D341Med (cell line): ENCODE data around the gene DISP2.

Experiments used
- DNase-seq: peaks from one replicate; pipeline ENCODE4 v3.0.0; 2012; ENCODE audit warnings: low spot score

DISP2 gene

DNA sequence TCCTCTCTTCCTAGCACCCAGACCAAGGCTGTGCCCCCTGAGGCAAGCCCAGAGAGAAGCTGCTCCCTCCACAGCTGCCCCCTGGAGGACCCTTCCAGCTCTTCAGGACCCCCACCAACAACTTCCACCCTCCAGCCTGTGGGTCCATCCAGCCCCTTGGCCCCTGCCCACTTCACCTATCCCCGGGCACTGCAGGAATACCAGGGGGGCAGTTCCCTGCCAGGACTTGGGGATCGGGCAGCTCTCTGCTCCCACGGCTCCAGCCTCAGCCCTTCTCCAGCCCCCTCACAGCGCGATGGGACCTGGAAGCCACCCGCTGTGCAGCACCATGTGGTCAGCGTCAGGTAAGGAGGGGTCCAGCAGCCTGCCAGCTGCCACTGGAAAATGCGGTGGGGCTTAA, 5.6 kb downstream of the DISP2 start:
- DNase-seq = no peak

GRCh38 chr15:40364251-40364650, 6.2 kb downstream of the DISP2 start:
- DNase-seq = no peak

DNA sequence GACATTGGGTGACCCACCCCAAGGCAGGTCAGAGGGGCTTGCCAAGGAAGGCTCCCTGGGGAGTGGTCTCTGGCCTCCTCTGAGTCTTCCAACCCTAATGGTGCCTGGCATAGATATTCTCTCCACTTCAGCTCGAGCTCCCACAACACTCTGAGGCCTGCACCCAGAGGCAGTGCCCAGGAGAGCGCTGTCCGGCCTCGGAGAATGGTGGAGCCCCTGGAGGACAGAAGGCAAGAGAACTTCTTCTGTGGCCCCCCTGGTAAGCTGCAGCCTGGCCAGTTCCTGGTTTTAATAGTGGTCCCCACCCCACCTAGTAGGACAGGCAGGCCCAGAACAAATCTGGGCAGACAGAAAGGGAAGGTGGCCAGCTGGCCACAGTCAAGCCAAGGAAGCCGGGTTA, 7.0 kb downstream of the DISP2 start:
- DNase-seq = no peak

DNA sequence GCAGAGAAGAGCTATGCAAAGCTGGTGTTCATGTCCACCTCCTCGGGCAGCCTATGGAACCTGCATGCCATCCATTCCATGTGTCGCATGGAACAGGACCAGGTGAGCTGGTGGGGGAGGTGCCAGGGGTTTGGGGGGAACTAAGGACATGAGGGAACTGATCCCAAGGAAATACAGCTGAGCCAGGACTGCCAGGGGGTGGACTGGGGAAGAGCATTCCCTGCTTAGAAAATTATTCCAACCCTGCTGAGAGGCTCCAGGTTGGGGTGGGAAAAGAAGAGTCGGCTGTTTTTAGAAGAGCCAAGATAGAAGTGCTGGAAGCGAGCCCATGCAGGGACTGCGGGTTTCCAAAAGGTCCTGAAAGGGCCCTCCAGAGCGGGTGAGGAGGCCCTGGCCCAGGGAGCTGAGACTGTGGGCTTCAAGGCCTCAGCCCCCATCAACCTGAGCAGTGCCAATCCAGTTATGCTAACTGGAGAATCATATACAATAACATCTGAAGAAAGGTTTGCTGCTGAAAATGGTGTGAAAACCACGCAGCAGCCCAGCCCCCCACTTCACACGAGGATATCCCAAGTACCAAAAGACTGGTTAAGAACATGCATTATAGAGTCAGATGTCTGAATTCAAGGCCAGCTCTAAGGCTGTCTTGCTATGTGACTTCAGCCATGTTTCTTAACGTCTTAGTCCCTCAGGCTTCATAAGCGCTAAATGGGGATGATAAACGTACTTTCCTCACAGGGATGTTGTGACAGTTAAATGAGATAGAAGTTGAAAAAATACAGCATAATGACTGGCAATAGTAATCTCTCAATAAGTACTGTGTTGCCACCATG, 7.8 kb downstream of the DISP2 start:
- DNase-seq = no peak

GRCh38 chr15:40366457-40367370, 8.7 kb downstream of the DISP2 start:
- DNase-seq = no peak

- DNase-seq = no peak
These were observed 9.3 kb downstream of the DISP2 start for GRCh38 chr15:40367371-40367685.

DNA sequence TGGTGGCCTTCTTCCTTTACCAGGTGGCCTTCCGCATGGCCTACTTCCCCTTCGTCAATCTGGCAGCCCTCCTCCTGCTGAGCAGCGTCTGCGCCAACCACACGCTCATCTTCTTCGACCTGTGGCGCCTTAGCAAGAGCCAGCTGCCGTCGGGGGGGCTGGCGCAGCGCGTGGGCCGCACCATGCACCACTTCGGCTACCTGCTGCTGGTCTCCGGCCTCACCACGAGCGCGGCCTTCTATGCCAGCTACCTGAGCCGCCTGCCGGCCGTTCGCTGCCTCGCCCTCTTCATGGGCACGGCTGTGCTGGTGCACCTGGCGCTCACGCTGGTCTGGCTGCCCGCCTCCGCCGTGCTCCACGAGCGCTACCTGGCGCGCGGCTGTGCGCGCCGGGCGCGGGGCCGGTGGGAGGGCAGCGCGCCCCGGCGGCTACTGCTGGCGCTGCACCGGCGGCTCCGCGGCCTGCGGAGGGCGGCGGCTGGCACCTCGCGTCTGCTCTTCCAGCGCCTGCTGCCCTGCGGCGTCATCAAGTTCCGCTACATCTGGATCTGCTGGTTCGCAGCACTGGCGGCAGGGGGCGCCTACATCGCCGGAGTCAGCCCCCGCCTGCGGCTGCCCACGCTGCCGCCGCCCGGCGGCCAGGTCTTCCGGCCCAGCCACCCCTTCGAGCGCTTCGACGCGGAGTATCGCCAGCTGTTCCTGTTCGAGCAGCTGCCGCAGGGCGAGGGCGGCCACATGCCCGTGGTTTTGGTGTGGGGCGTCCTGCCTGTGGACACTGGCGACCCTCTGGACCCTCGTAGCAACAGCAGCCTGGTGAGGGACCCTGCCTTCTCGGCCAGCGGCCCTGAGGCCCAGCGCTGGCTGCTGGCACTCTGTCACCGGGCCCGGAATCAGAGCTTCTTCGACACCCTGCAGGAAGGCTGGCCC, 9.9 kb downstream of the DISP2 start:
- peak; percentile 96 for DNase-seq

- no peak for DNase-seq
These were observed 10.9 kb downstream of the DISP2 start for GRCh38 chr15:40368719-40369473.

DNA sequence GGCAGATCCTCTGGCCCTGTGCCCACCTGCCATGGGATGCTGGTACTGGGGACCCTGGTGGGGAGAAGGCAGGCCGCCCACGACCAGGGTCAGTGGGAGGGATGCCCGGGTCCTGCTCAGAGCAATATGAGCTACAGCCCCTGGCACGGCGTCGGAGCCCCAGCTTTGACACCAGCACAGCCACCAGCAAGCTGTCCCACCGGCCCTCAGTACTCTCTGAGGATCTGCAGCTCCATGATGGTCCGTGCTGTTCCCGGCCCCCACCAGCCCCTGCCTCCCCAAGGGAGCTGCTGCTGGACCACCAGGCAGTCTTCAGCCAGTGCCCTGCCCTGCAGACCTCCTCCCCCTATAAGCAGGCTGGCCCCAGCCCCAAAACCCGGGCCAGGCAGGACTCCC, 11.5 kb downstream of the DISP2 start:
- DNase-seq = no peak

GRCh38 chr15:40369971-40370370, 12.0 kb downstream of the DISP2 start:
- DNase-seq = no peak

GRCh38 chr15:40372981-40373380, 15.0 kb downstream of the DISP2 start:
- no peak for DNase-seq

DNA sequence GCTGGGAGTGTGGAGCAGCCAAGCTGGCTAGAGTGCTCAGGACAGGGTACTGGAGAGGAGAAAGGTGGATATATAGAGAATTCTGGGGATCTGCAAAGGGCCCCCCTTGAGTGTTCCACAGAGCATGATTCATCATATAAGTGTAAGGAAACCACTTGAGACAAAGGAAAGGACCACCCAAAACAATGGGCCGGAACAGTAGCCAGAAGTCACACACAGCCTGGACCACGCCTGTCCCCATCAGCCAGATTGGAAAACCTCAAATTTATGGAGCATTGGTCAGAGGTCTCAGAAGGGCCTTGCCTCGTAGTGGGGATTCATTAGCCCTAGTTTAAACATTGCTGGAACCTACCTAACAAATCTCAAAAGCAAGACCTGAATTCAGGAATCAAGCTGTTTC, 19.6 kb downstream of the DISP2 start:
- no peak for DNase-seq

DNA sequence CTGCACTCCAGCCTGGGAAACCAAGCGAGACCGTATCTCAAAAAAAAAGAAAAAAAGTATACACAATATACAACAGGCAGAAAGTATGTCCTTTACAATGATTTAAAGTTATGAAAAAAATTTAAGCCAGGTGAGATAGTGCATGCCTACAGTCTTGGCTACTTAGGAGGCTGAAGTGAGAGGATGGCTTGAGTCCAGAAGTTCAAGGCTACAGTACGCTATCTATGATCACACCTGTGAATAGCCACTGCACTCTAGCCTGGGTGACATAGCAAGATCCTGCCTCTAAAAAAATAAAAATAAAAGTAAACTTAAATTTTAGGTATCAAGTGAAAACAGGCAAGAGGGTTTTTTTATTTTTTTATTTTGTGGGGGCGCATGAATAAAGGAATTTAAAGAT, 21.4 kb downstream of the DISP2 start:
- DNase-seq = no peak

DNA sequence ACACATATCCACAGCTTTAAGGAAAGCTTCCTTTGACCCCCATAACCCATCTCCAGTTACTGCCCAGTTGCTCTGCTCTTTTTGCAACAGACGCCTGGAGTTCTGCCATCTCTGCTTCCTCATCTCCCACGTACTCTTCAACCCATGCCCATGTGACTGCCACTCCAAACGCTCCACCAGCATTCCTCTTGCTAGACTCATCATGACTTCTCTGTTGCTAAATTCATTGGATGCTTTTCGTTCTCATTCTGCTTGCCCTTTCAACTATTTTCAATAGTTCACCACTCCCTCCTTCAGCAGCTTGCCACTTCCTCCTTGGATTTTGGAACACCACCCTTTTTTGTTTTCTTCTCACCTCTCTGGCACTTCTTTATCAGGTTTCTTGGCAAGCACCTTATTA, 21.8 kb downstream of the DISP2 start:
- DNase-seq = no peak

DNA sequence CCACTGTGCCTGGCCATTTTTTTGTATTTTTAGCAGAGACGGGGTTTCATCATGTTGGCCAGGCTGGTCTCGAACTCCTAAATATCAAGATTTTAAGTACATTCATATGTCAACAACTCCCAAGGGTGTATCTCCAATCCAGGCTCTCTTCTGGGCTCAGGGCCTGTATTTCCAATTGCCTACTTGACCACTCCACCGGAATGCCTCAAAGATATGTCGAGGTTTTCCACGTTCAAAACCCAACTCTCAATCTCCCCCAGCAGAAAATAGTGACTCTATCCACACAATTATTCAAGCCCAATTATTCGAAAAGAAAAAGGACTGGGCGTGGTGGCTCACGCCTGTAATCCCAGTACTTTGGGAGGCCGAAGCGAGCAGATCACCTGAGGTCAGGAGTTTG, 22.6 kb downstream of the DISP2 start:
- no peak for DNase-seq

GRCh38 chr15:40381818-40382529, 24.0 kb downstream of the DISP2 start:
- DNase-seq = no peak

- peak; percentile 93 for DNase-seq
These were observed 24.8 kb downstream of the DISP2 start, which contains the start of gene KNSTRN for GRCh38 chr15:40382580-40383456. TSS of gene KNSTRN (plus strand) at chr15:40382721. CDS start at chr15:40382836, 115 bp downstream.

DNA sequence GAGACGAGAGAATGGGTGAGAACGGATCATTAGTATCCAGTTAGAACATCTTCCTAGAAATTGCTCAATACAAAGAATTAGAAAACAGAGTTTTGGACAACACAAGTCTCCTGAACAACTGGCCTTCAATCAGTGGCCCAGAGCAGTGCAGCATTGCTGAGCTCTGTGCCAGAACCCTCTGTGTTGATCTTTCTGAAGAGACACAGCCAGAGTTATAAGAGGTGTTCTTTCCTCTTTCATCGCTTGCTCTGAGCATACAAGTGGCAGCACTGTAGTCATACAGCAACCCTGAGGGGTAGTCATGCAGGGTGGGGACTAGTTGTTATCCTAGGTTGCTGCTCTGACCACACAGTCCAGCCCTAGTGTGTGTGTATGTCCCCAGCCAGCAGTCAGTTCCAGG, 28.5 kb downstream of the DISP2 start:
- DNase-seq = no peak

DNA sequence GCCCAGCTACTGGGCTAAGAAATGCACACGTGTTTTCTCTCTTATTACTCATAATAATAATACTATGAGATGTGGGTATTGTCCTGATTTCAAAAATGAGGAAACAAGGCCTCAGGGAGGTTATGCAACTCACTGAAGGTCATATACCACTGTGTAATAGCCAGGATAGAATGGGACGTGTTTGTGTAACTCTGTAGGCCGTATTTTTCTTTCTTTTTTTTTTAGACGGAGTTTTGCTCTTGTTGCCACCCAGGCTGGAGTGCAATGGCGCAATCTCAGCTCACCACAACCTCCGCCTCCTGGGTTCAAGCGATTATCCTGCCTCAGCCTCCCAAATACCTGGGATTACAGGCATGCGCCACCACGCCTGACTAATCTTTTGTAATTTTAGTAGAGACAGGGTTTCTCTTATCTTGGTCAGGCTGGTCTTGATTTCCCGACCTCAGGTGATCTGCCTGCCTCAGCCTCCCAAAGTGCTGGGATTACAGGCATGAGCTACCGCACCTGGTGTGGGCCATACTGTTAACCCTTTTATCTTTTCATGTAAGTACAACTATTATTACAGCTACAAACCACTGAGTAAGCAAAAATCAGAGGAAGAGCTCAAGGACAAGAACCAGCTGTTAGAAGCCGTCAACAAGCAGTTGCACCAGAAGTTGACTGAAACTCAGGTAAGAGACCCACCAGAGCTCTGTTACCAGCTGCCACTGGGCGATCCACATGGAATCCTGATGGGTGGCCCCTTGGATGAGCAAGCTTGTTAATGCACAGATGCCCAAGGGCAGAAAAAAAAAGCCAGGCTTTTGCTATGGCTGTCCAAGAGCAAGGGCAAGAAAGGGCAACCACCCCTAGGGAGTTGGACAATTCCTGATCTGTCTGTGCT, 31.2 kb downstream of the DISP2 start:
- DNase-seq = no peak
